ENCODE results near the gene GRK5. TPM values are rescaled to one million over a fixed set of nuclear protein-coding genes. Genes with fewer than 3 reads are reported as not detected.
A peak's percentile ranks its signal among the peaks of the same experiment; 100 is the strongest.

The GRK5 gene
- total RNA-seq, 1 donor from 2014 or later = 68.7 TPM

- Histone ChIP-seq H3K9me3 (no peaks in the 10 kb centered on the region), H3K27me3 (ENCODE audit: low read depth) (no peaks in the 10 kb centered on the region), H3K4me1 (peaks cover 71% of the 10 kb centered on the region), H3K36me3 (no peaks in the 10 kb centered on the region), H3K4me3 (no peak overlapping the region), H3K27ac (no peak overlapping the region)
- ATAC-seq (no peak), DNase-seq (peak; percentile 3)
- intact Hi-C loops (cut with DNase I) = no loop called here
- TF ChIP-seq CTCF (IDR thresholded peaks at IDR 0.05) = no peak
Observed at GRCh38 chr10:119309423-119309770, 102.0 kb downstream of the GRK5 start.

GRCh38 chr10:119310806-119311205 is 103.4 kb downstream of the GRK5 start:
- H3K27ac ChIP-seq = no peak overlapping the region
- ATAC-seq (no peak), DNase-seq (no peak)
- H3K27me3 ChIP-seq (ENCODE audit: low read depth) = no peaks in the 10 kb centered on the region
- no peaks in the 10 kb centered on the region for H3K9me3 ChIP-seq
- no peak for TF ChIP-seq CTCF (IDR thresholded peaks at IDR 0.05)
- no peaks in the 10 kb centered on the region for H3K36me3 ChIP-seq
- peaks cover 68% of the 10 kb centered on the region for H3K4me1 ChIP-seq
- H3K4me3 ChIP-seq = no peak overlapping the region
- intact Hi-C loops (cut with DNase I) = no loop called here

- DNase-seq = no peak
- no peak overlapping the region for H3K4me3 ChIP-seq
- intact Hi-C loops (cut with DNase I) = no loop called here
Observed at GRCh38 chr10:119312241-119312640, 104.9 kb downstream of the GRK5 start.

GRCh38 chr10:119313024-119313423 is 105.7 kb downstream of the GRK5 start:
- H3K27me3 ChIP-seq (ENCODE audit: low read depth) = no peaks in the 10 kb centered on the region
- ATAC-seq = no peak
- no peaks in the 10 kb centered on the region for H3K36me3 ChIP-seq
- peaks cover 68% of the 10 kb centered on the region for H3K4me1 ChIP-seq
- H3K27ac ChIP-seq = no peak overlapping the region
- H3K9me3 ChIP-seq = no peaks in the 10 kb centered on the region
- intact Hi-C loops (cut with DNase I) = no loop called here
- H3K4me3 ChIP-seq = no peak overlapping the region
- TF ChIP-seq CTCF (IDR thresholded peaks at IDR 0.05) = no peak
- no peak for DNase-seq

More at GRCh38 chr10:119312241-119312640, 104.9 kb downstream of the GRK5 start:
- no peaks in the 10 kb centered on the region for H3K36me3 ChIP-seq
- no peak overlapping the region for H3K27ac ChIP-seq
- H3K9me3 ChIP-seq = no peaks in the 10 kb centered on the region
- no peak for ATAC-seq
- no peak for TF ChIP-seq CTCF (IDR thresholded peaks at IDR 0.05)
- H3K4me1 ChIP-seq = peaks cover 68% of the 10 kb centered on the region
- H3K27me3 ChIP-seq (ENCODE audit: low read depth) = no peaks in the 10 kb centered on the region

- Histone ChIP-seq H3K9me3 (no peaks in the 10 kb centered on the region), H3K4me3 (no peak overlapping the region), H3K36me3 (no peaks in the 10 kb centered on the region), H3K4me1 (peaks cover 68% of the 10 kb centered on the region), H3K27me3 (ENCODE audit: low read depth) (no peaks in the 10 kb centered on the region), H3K27ac (no peak overlapping the region)
- peak in 1 of 2 donors; percentile 23 for ATAC-seq
- TF ChIP-seq CTCF (IDR thresholded peaks at IDR 0.05) = no peak
- intact Hi-C loops (cut with DNase I) = no loop called here
- no peak for DNase-seq
Observed at GRCh38 chr10:119313644-119314043, 106.3 kb downstream of the GRK5 start.

- ATAC-seq = no peak
- Histone ChIP-seq H3K27ac (no peak overlapping the region), H3K36me3 (no peaks in the 10 kb centered on the region), H3K9me3 (no peaks in the 10 kb centered on the region), H3K4me1 (peaks cover 68% of the 10 kb centered on the region), H3K27me3 (ENCODE audit: low read depth) (no peaks in the 10 kb centered on the region), H3K4me3 (no peak overlapping the region)
- intact Hi-C loops (cut with DNase I) = no loop called here
- no peak for TF ChIP-seq CTCF (IDR thresholded peaks at IDR 0.05)
- no peak for DNase-seq
Observed at GRCh38 chr10:119314061-119314460, 106.7 kb downstream of the GRK5 start.
